ENCODE measurements around the gene CDH4.

CDH4 gene

GRCh38 chr20:61525781-61526431, 273.8 kb downstream of the CDH4 start:
- DNase-seq: no peak

- no peak for DNase-seq
Observed at GRCh38 chr20:61526907-61527306, 274.8 kb downstream of the CDH4 start.

- no peak for DNase-seq
Observed at GRCh38 chr20:61527626-61528025, 275.6 kb downstream of the CDH4 start.

GRCh38 chr20:61528591-61528990, 276.5 kb downstream of the CDH4 start:
- DNase-seq: no peak

- no peak for DNase-seq
Observed at GRCh38 chr20:61529354-61529753, 277.3 kb downstream of the CDH4 start.

GRCh38 chr20:61531553-61532345, 279.7 kb downstream of the CDH4 start:
- DNase-seq: peak in 1 of 2 experiments; percentile 4

GRCh38 chr20:61532736-61533135, 280.7 kb downstream of the CDH4 start:
- no peak for DNase-seq

GRCh38 chr20:61533231-61533631, 281.2 kb downstream of the CDH4 start:
- DNase-seq: no peak

- no peak for DNase-seq
Observed at GRCh38 chr20:61534346-61534745, 282.3 kb downstream of the CDH4 start.

GRCh38 chr20:61535091-61535490, 283.0 kb downstream of the CDH4 start:
- no peak for DNase-seq

- no peak for DNase-seq
Observed at GRCh38 chr20:61535536-61535935, 283.5 kb downstream of the CDH4 start.

- no peak for DNase-seq
Observed at GRCh38 chr20:61535956-61536355, 283.9 kb downstream of the CDH4 start.

GRCh38 chr20:61536671-61537070, 284.6 kb downstream of the CDH4 start:
- DNase-seq: no peak

GRCh38 chr20:61537239-61538182, 285.4 kb downstream of the CDH4 start:
- DNase-seq: no peak

GRCh38 chr20:61538183-61538942, 286.3 kb downstream of the CDH4 start:
- no peak for DNase-seq

- no peak for DNase-seq
Observed at GRCh38 chr20:61538943-61539265, 286.8 kb downstream of the CDH4 start.

- DNase-seq: no peak
Observed at GRCh38 chr20:61539706-61540360, 287.8 kb downstream of the CDH4 start.

GRCh38 chr20:61541537-61541936, 289.5 kb downstream of the CDH4 start:
- no peak for DNase-seq

GRCh38 chr20:61543086-61543485, 291.0 kb downstream of the CDH4 start:
- DNase-seq: no peak

GRCh38 chr20:61543931-61544745, 292.1 kb downstream of the CDH4 start:
- DNase-seq: no peak
